Left colon (tissue), 2 donors: Measurements from ENCODE around the gene ERH. TPM values are rescaled to one million over a fixed set of nuclear protein-coding genes. Genes with fewer than 3 reads are reported as not detected.
"Not testable (repeated sequence)": the region's sequence is repeated elsewhere in the genome, so short reads cannot be mapped to it uniquely, and the experiment has no call there.

Source experiments
- ATAC-seq: fragments of 200-7000 bp; cut with Tn5 transposase; one replicate; pipeline ENCODE4 v1.9.1; 2020; ENCODE audit warnings: mild to moderate bottlenecking, moderate library complexity
- DNase-seq, 2 donors: peaks; one replicate each; pipeline ENCODE4 v3.0.0-alpha.2; 2020
- intact Hi-C, 2 donors: fragments of 100-400 bp; cut with DNase I in 1 of 2; cut with micrococcal nuclease in 1 of 2; formaldehyde crosslinking; loops; one replicate each; pipeline versions ENCODE4 v1.11.2 to v1.14.0; 2022; cut with DNase I, micrococcal nuclease
- long read RNA-seq: library from polyadenylated mRNA; unstranded; transcript quantifications from one replicate; pipeline ENCODE4 v2.0.0, GENCODE V29; 2021
- total RNA-seq, 2 donors: library from RNA; stranded (reverse); fragmentation: NEBNext Ultra II Directional; extraction: Animal tissue kit (Norgen Biotek cat#: 25700); gene quantifications; one replicate each; pipeline ENCODE4 v1.2.1, GENCODE V29; 2021
- donor health status: DM: no; HTN: no; CAD: no.
- donor health status: DM: yes; HTN: yes; CAD: no.

The ERH gene
- 100 to 1,000 TPM in 1 of 2 donors, 10 to 100 TPM in 1; 99.8 to 119 TPM for total RNA-seq
- long read RNA-seq, transcript ERH-203 (4 exons, 1,124 nt) = major isoform, 7 of 11 reads
- long read RNA-seq, partial matches to known transcripts = 0 of 11 reads
- long read RNA-seq, other reads (novel, unspliced or antisense) = 3 of 11 reads

GRCh38 chr14:69398053-69398817 is at the start of gene ERH, which contains the start of gene SLC39A9:
Gene ERH, minus strand, starts transcription at chr14:69398299. Its CDS starts 66 bp downstream, at chr14:69398233.
Gene SLC39A9, plus strand, starts transcription at chr14:69398692. Its CDS starts 678 bp downstream, at chr14:69399370.
- intact Hi-C loops = no loop called here
- DNase-seq (peak; percentile 96), ATAC-seq (peak; percentile 96)

- ATAC-seq (no peak), DNase-seq (no peak)
These were observed 45.3 kb upstream of the ERH start for GRCh38 chr14:69443296-69443805.

GRCh38 chr14:69441948-69442347 is 43.8 kb upstream of the ERH start:
- DNase-seq (no peak), ATAC-seq (no peak)
- intact Hi-C loops = no loop called here

More at GRCh38 chr14:69443296-69443805, 45.3 kb upstream of the ERH start:
- intact Hi-C loops = no loop called here

- DNase-seq = no peak
- intact Hi-C loops = no loop called here
- ATAC-seq = no peak
These were observed 41.6 kb upstream of the ERH start for GRCh38 chr14:69439521-69440270.

GRCh38 chr14:69432364-69432763 is 34.3 kb upstream of the ERH start:
- DNase-seq = no peak
- intact Hi-C loops = no loop called here
- no peak for ATAC-seq

GRCh38 chr14:69430306-69430939 is 32.3 kb upstream of the ERH start:
- DNase-seq (no peak), ATAC-seq (no peak)
- intact Hi-C loops = no loop called here

- no peak for DNase-seq
- no peak for ATAC-seq
- intact Hi-C loops = no loop called here
These were observed 31.5 kb upstream of the ERH start for GRCh38 chr14:69429643-69430042.

- no peak for DNase-seq
- intact Hi-C loops = no loop called here
- no peak for ATAC-seq
These were observed 30.3 kb upstream of the ERH start for GRCh38 chr14:69428289-69428998.

GRCh38 chr14:69427596-69427995 is 29.5 kb upstream of the ERH start:
- ATAC-seq (no peak), DNase-seq (no peak)
- intact Hi-C loops = no loop called here

GRCh38 chr14:69424149-69424923 is 26.2 kb upstream of the ERH start:
- intact Hi-C loops = no loop called here
- ATAC-seq (no peak), DNase-seq (no peak)

GRCh38 chr14:69423279-69423678 is 25.2 kb upstream of the ERH start:
- intact Hi-C loops = no loop called here
- ATAC-seq = no peak
- no peak for DNase-seq

GRCh38 chr14:69416087-69416486 is 18.0 kb upstream of the ERH start:
- intact Hi-C loops, ATAC-seq, DNase-seq: not testable (repeated sequence)

GRCh38 chr14:69413483-69413882 is 15.4 kb upstream of the ERH start:
- intact Hi-C loops = no loop called here
- no peak for DNase-seq
- ATAC-seq = no peak

- intact Hi-C loops = no loop called here
- ATAC-seq (no peak), DNase-seq (no peak)
These were observed 10.3 kb upstream of the ERH start for GRCh38 chr14:69408331-69408960.

GRCh38 chr14:69405762-69406161 is 7.7 kb upstream of the ERH start:
- no peak for ATAC-seq
- no peak for DNase-seq
- intact Hi-C loops = no loop called here

- DNase-seq (no peak), ATAC-seq (no peak)
- intact Hi-C loops = no loop called here
These were observed 6.8 kb upstream of the ERH start for GRCh38 chr14:69404883-69405282.

- no peak for ATAC-seq
- intact Hi-C loops = no loop called here
These were observed 6.4 kb upstream of the ERH start for GRCh38 chr14:69404478-69404877.

More at GRCh38 chr14:69404478-69404877, 6.4 kb upstream of the ERH start:
- DNase-seq = no peak
